WTC11 (cell line): Measurements from ENCODE around the gene EAF2.

ENCODE experiments used
- CTCF ChIP-seq: fragments of 200-600 bp; IDR thresholded peaks from 2 replicates; pipeline ENCODE4 v1.8.0; 2022; ENCODE audit warnings: antibody characterized with exemption
- MAX ChIP-seq: sonication (generic); formaldehyde crosslinking; IDR thresholded peaks from 2 replicates; pipeline ENCODE4 v1.8.0; 2022; ENCODE audit warnings: mild to moderate bottlenecking, missing genetic modification reagents
- USF2 ChIP-seq: sonication (generic); formaldehyde crosslinking; IDR thresholded peaks from 2 replicates; pipeline ENCODE4 v1.8.1; 2023; ENCODE audit warnings: mild to moderate bottlenecking, missing genetic modification reagents, moderate library complexity
- ZNF138 ChIP-seq: sonication (generic); formaldehyde crosslinking; conservative IDR thresholded peaks from 2 replicates; pipeline ENCODE4 v1.8.1; 2022; ENCODE audit warnings: mild to moderate bottlenecking, moderate library complexity, missing genetic modification reagents

- TF ChIP-seq MAX = no peak
- no peak for TF ChIP-seq ZNF138 (CRISPR knock-in tag)
- TF ChIP-seq CTCF = no peak
- no peak for TF ChIP-seq USF2 (CRISPR knock-in tag)
Observed at GRCh38 chr3:121844892-121845291, 9.9 kb downstream of the EAF2 start.
